ENCODE results near the gene AKAP17A.
"Not testable (repeated sequence)": the region's sequence is repeated elsewhere in the genome, so short reads cannot be mapped to it uniquely, and the experiment has no call there.

Gene AKAP17A

DNA sequence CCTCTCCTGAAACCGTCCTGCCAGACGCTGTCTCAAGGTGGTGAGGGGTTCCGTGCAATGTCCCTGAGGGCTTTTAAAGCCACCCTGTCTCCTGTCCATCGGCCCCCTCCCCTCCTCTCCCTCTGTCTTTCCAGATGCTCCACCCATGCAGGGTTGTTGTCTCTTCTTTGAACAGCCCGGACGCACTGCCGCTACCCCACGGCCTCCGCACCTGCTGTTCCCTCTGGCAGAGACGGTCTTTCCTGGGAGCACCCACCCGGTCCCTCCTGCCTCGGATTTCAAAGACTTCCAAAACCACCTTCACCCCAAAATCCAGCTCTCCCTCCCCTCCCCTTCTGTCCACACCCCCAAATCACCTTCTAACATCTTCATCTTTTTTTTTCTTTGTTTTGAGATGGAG is 19.3 kb downstream of the AKAP17A start:
- TF ChIP-seq CTCF (IDR thresholded peaks at IDR 0.05; ENCODE audit: low read depth, low read length): no peak
- no peak for DNase-seq
- no peaks in the 10 kb centered on the region for H3K9me3 ChIP-seq (ENCODE audit: severe bottlenecking)
- no peaks in the 10 kb centered on the region; the same call in 1 of the 2 replicates for H3K36me3 ChIP-seq
- H3K27ac ChIP-seq: no peak overlapping the region; the same call in 1 of the 2 replicates
- H3K4me3 ChIP-seq (ENCODE audit: low read depth, low read length): no peak overlapping the region
- no peaks in the 10 kb centered on the region for H3K27me3 ChIP-seq (ENCODE audit: insufficient read depth, low read depth, severe bottlenecking)

- Histone ChIP-seq H3K9me3 (ENCODE audit: severe bottlenecking) (no peaks in the 10 kb centered on the region), H3K27ac (peak overlapping the region; percentile 82), H3K36me3 (no peaks in the 10 kb centered on the region; the same call in none of the 2 replicates), H3K4me3 (ENCODE audit: low read depth, low read length) (no peak overlapping the region), H3K27me3 (ENCODE audit: insufficient read depth, low read depth, severe bottlenecking) (no peaks in the 10 kb centered on the region)
- no peak for TF ChIP-seq CTCF (IDR thresholded peaks at IDR 0.05; ENCODE audit: low read depth, low read length)
- DNase-seq: peak; percentile 83
Measured at GRCh38 chrX:1612641-1613286, 21.4 kb downstream of the AKAP17A start.

DNA sequence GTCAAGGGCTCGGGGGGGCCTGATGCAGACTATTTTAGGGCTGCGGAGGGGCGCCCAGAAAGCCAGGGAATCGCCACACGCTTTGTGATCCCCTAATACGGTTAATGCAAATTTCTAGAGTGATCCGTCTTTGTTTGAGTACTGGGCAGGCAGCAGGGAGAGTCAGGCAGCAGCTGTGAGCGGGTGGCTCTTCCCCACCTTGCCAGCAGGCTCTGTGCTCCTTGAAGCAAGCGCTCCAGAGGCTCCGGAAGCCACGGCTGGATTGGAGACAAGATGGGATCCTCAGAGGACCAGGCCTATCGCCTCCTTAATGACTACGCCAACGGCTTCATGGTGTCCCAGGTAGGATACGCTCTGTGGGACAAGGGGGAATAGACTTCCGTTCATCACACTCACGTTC is 23.5 kb downstream of the AKAP17A start, which contains the start of gene ASMT:
ASMT (plus strand) TSS at position 133 of the 400 bp plus-strand sequence; CDS start at position 274, 141 bp downstream.
- peak within 1 kb of the TSS; percentile 82 for H3K27ac ChIP-seq
- H3K27me3 ChIP-seq (ENCODE audit: insufficient read depth, low read depth, severe bottlenecking): no peaks in the 10 kb centered on the region
- TF ChIP-seq CTCF (IDR thresholded peaks at IDR 0.05; ENCODE audit: low read depth, low read length): no peak
- DNase-seq: peak; percentile 82
- H3K4me3 ChIP-seq (ENCODE audit: low read depth, low read length): peak within 1 kb of the TSS; percentile 42
- H3K9me3 ChIP-seq (ENCODE audit: severe bottlenecking): no peaks in the 10 kb centered on the region
- H3K36me3 ChIP-seq: peaks cover 3% of the 10 kb centered on the region

- DNase-seq: peak; percentile 91
- TF ChIP-seq CTCF (IDR thresholded peaks at IDR 0.05; ENCODE audit: low read depth, low read length): no peak
- Histone ChIP-seq H3K36me3 (peaks cover 27% of the 10 kb centered on the region), H3K27me3 (ENCODE audit: insufficient read depth, low read depth, severe bottlenecking) (no peaks in the 10 kb centered on the region), H3K27ac (peak overlapping the region; percentile 77), H3K9me3 (ENCODE audit: severe bottlenecking) (no peaks in the 10 kb centered on the region), H3K4me3 (ENCODE audit: low read depth, low read length) (no peak overlapping the region)
Measured at GRCh38 chrX:1618689-1619088, 27.3 kb downstream of the AKAP17A start.

GRCh38 chrX:1623691-1624090 is 32.3 kb downstream of the AKAP17A start:
- Histone ChIP-seq H3K36me3 (peaks cover 39% of the 10 kb centered on the region), H3K4me3 (ENCODE audit: low read depth, low read length) (no peak overlapping the region), H3K27ac (no peak overlapping the region), H3K9me3 (ENCODE audit: severe bottlenecking) (no peaks in the 10 kb centered on the region), H3K27me3 (ENCODE audit: insufficient read depth, low read depth, severe bottlenecking) (no peaks in the 10 kb centered on the region)
- no peak for TF ChIP-seq CTCF (IDR thresholded peaks at IDR 0.05; ENCODE audit: low read depth, low read length)
- no peak for DNase-seq

GRCh38 chrX:1624158-1624860 is 32.9 kb downstream of the AKAP17A start:
- H3K27me3 ChIP-seq (ENCODE audit: insufficient read depth, low read depth, severe bottlenecking); DNase-seq: not testable (repeated sequence)

GRCh38 chrX:1624861-1625215 is 33.4 kb downstream of the AKAP17A start:
- not testable (repeated sequence) for H3K4me3 ChIP-seq (ENCODE audit: low read depth, low read length); H3K27ac ChIP-seq; H3K9me3 ChIP-seq (ENCODE audit: severe bottlenecking); H3K27me3 ChIP-seq (ENCODE audit: insufficient read depth, low read depth, severe bottlenecking); DNase-seq
- peaks cover 45% of the 10 kb centered on the region for H3K36me3 ChIP-seq

More at GRCh38 chrX:1624158-1624860, 32.9 kb downstream of the AKAP17A start:
- not testable (repeated sequence) for H3K4me3 ChIP-seq (ENCODE audit: low read depth, low read length); H3K9me3 ChIP-seq (ENCODE audit: severe bottlenecking); H3K27ac ChIP-seq
- H3K36me3 ChIP-seq: peaks cover 45% of the 10 kb centered on the region

All from WERI-Rb-1 (cell line).